Measurements from ENCODE around the gene CLCC1.
A peak's percentile ranks its signal among the peaks of the same experiment; 100 is the strongest.

Gene CLCC1

DNA sequence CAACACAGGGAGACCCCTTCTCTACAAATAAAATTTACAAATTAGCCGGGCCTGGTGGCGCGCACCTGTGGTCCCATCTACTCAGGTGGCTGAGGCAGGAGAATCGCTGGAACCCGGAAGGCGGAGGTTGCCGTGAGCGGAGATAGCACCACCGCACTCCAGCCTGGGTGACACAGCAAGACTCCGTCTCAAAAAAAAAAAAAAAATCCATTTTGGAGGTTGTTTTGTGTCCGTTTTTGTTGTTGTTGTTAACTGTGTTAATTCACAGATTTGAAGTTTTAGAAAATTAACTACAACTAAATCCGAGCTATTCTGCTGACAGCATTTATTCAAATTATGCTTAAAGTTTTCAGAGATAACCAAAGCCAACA lies 618 bp downstream of the CLCC1 start:
- TF ChIP-seq EZH2 (IDR thresholded peaks at IDR 0.05; ENCODE audit: borderline replicate concordance, low read length) = no peak
- TF ChIP-seq, protein P1, sequence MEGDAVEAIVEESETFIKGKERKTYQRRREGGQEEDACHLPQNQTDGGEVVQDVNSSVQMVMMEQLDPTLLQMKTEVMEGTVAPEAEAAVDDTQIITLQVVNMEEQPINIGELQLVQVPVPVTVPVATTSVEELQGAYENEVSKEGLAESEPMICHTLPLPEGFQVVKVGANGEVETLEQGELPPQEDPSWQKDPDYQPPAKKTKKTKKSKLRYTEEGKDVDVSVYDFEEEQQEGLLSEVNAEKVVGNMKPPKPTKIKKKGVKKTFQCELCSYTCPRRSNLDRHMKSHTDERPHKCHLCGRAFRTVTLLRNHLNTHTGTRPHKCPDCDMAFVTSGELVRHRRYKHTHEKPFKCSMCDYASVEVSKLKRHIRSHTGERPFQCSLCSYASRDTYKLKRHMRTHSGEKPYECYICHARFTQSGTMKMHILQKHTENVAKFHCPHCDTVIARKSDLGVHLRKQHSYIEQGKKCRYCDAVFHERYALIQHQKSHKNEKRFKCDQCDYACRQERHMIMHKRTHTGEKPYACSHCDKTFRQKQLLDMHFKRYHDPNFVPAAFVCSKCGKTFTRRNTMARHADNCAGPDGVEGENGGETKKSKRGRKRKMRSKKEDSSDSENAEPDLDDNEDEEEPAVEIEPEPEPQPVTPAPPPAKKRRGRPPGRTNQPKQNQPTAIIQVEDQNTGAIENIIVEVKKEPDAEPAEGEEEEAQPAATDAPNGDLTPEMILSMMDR (IDR thresholded peaks at IDR 0.05; ENCODE audit: low read length) = no peak
- Histone ChIP-seq H3K9me3 (ENCODE audit: low read length) (no peaks in the 10 kb centered on the region), H3K27ac (ENCODE audit: low read depth, low read length, poor library complexity, severe bottlenecking) (peak overlapping the region; percentile 86), H3K9me2 (ENCODE audit: low read depth, low read length) (no peaks in the 10 kb centered on the region), H3K36me3 (ENCODE audit: insufficient read depth, low read length) (no peaks in the 10 kb centered on the region), H4K20me1 (ENCODE audit: insufficient read depth, low read length) (no peaks in the 10 kb centered on the region), H3K79me2 (ENCODE audit: insufficient read depth, low read length) (peaks cover 16% of the 10 kb centered on the region; the same call in 1 of the 2 replicates), H3K4me1 (ENCODE audit: insufficient read depth, low read length, severe bottlenecking) (peaks cover 28% of the 10 kb centered on the region), H3K4me2 (ENCODE audit: low read length) (peak overlapping the region; percentile 91), H2AFZ (ENCODE audit: low read length) (0 out of 2 replicates have a peak overlapping the region, but pooled peaks have one; percentile 6), H3F3A (ENCODE audit: insufficient read depth, low read length) (0 out of 2 replicates have a peak, but pooled peaks cover 5% of the 10 kb centered on the region), H3K27me3 (ENCODE audit: insufficient read depth, low read length) (no peaks in the 10 kb centered on the region), H3K4me3 (ENCODE audit: low read depth, low read length, poor library complexity, severe bottlenecking) (peak overlapping the region; percentile 74), H3K9ac (ENCODE audit: low read length) (peak overlapping the region; percentile 89)

DNA sequence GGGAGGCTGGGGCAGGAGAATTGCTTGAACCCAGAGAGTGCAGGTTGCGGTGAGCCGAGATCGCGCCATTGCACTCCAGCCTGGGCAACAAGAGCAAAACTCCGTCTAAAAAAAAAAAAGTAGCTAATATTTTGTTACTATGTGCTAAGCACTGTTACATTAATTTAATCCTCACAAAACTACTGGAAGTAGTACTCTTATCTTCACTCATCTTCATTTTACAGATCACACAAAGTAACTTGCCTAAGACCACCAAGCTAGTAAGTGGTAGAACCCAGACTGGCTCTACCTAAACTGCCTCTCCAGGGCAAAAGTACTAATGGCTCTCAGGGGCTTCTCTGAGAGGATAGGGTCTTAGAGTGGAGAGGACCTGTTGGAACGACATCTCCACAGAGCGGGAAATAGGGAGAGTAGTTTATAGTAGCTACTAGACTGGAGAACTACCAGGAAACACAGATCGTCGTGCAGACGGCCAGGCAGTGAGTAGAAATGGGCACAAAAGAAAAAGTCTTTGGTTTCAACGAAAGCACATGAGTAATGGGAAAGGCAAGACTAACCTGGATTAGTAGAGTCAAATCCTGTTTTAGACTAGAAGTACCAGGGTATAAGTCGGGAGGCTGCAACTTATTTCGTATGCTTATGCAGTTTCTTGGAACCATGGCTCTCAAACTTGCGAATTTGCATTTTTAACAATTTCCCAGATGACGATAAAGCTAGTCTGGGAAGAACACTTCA lies 1.4 kb downstream of the CLCC1 start:
- Histone ChIP-seq H3F3A (ENCODE audit: insufficient read depth, low read length) (0 out of 2 replicates have a peak, but pooled peaks cover 5% of the 10 kb centered on the region), H2AFZ (ENCODE audit: low read length) (no peak overlapping the region), H3K4me3 (ENCODE audit: low read depth, low read length, poor library complexity, severe bottlenecking) (peak overlapping the region; percentile 74), H3K9me3 (ENCODE audit: low read length) (no peaks in the 10 kb centered on the region), H3K27ac (ENCODE audit: low read depth, low read length, poor library complexity, severe bottlenecking) (peak overlapping the region; percentile 86), H4K20me1 (ENCODE audit: insufficient read depth, low read length) (no peaks in the 10 kb centered on the region), H3K79me2 (ENCODE audit: insufficient read depth, low read length) (peaks cover 16% of the 10 kb centered on the region; the same call in 1 of the 2 replicates), H3K4me1 (ENCODE audit: insufficient read depth, low read length, severe bottlenecking) (peaks cover 28% of the 10 kb centered on the region), H3K9me2 (ENCODE audit: low read depth, low read length) (no peaks in the 10 kb centered on the region), H3K27me3 (ENCODE audit: insufficient read depth, low read length) (no peaks in the 10 kb centered on the region), H3K4me2 (ENCODE audit: low read length) (peak overlapping the region; percentile 91), H3K36me3 (ENCODE audit: insufficient read depth, low read length) (peaks cover 5% of the 10 kb centered on the region; the same call in 1 of the 2 replicates), H3K9ac (ENCODE audit: low read length) (peak overlapping the region; percentile 89)
- TF ChIP-seq EZH2 (IDR thresholded peaks at IDR 0.05; ENCODE audit: borderline replicate concordance, low read length) = no peak
- TF ChIP-seq, protein P1 (IDR thresholded peaks at IDR 0.05; ENCODE audit: low read length) = no peak

DNA sequence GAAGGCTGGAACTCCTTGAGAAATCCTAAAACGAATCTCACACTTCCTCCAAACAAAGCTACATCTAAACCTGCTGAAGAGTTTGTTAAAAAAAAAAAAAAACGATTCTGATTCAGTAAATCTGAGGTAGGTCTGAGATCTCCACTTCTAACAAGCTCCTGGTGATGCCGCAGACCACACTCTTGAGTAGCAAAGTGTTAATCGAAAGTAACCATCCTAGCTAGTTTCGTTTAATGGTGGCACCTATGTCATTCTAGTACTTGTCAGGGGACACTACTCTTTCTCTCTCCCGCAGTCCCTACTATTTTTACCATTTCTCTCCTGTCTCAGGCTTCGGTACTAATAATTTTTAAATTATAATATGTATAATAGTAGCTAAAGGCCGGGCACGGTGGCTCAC lies 2.1 kb downstream of the CLCC1 start:
- Histone ChIP-seq H3K4me2 (ENCODE audit: low read length) (peak overlapping the region; percentile 18; the same call in 1 of the 2 replicates), H3K79me2 (ENCODE audit: insufficient read depth, low read length) (peaks cover 16% of the 10 kb centered on the region; the same call in 1 of the 2 replicates), H4K20me1 (ENCODE audit: insufficient read depth, low read length) (no peaks in the 10 kb centered on the region), H3K27me3 (ENCODE audit: insufficient read depth, low read length) (no peaks in the 10 kb centered on the region), H3K4me1 (ENCODE audit: insufficient read depth, low read length, severe bottlenecking) (peaks cover 28% of the 10 kb centered on the region), H3K9me2 (ENCODE audit: low read depth, low read length) (no peaks in the 10 kb centered on the region), H3K9ac (ENCODE audit: low read length) (no peak overlapping the region), H3K9me3 (ENCODE audit: low read length) (no peaks in the 10 kb centered on the region), H3K36me3 (ENCODE audit: insufficient read depth, low read length) (peaks cover 5% of the 10 kb centered on the region; the same call in 1 of the 2 replicates), H3F3A (ENCODE audit: insufficient read depth, low read length) (0 out of 2 replicates have a peak, but pooled peaks cover 5% of the 10 kb centered on the region), H3K4me3 (ENCODE audit: low read depth, low read length, poor library complexity, severe bottlenecking) (peak overlapping the region; percentile 23), H3K27ac (ENCODE audit: low read depth, low read length, poor library complexity, severe bottlenecking) (no peak overlapping the region), H2AFZ (ENCODE audit: low read length) (no peak overlapping the region)
- TF ChIP-seq EZH2 (IDR thresholded peaks at IDR 0.05; ENCODE audit: borderline replicate concordance, low read length) = no peak
- TF ChIP-seq, protein P1 (IDR thresholded peaks at IDR 0.05; ENCODE audit: low read length) = no peak
